WTC11 (cell line): ENCODE measurements around the gene NXN. TPM values are rescaled to one million over a fixed set of nuclear protein-coding genes. Genes with fewer than 3 reads are reported as not detected.

Source experiments
- ATAC-seq: fragments of 200-7000 bp; cut with Tn5 transposase; 2 replicates; pipeline ENCODE4 v1.10.0; 2021; ENCODE audit warnings: mild to moderate bottlenecking, moderate library complexity
- CTCF ChIA-PET: fragments of 300-600 bp; sonication (Branson Sonifier 250); formaldehyde crosslinking; loops from one replicate; lab custom pipeline; 2021; ENCODE audit warnings: antibody characterized with exemption; lab: Charles Lee
- POLR2A ChIA-PET: fragments of 350-600 bp; sonication (Branson Sonifier 250); formaldehyde crosslinking; loops from one replicate; lab custom pipeline; 2021; ENCODE audit warnings: antibody characterized with exemption; lab: Charles Lee
- DNase-seq: peaks from one replicate; pipeline ENCODE4 v3.0.0; 2021; ENCODE audit warnings: low spot score
- H3K27ac Mint-ChIP-seq: 2 replicates; pipeline ENCODE4 v1.8.0; 2021; ENCODE audit warnings: mixed read lengths
- H3K27me3 Mint-ChIP-seq: 2 replicates; pipeline ENCODE4 v1.8.0; 2021; ENCODE audit warnings: low read depth, mild to moderate bottlenecking, moderate library complexity, mixed read lengths
- H3K36me3 Mint-ChIP-seq: 2 replicates; pipeline ENCODE4 v1.8.0; 2021; ENCODE audit warnings: mixed read lengths
- H3K4me1 Mint-ChIP-seq: 2 replicates; pipeline ENCODE4 v1.8.0; 2022; ENCODE audit warnings: mixed read lengths
- H3K4me3 Mint-ChIP-seq: 2 replicates; pipeline ENCODE4 v1.8.0; 2021; ENCODE audit warnings: mild to moderate bottlenecking, moderate library complexity, mixed read lengths
- H3K9me3 Mint-ChIP-seq: 2 replicates; pipeline ENCODE4 v1.8.0; 2021; ENCODE audit warnings: mixed read lengths
- AFF4 ChIP-seq: sonication (generic); formaldehyde crosslinking; IDR thresholded peaks from 2 replicates; pipeline ENCODE4 v1.8.1; 2023; ENCODE audit warnings: mild to moderate bottlenecking, missing genetic modification reagents, borderline replicate concordance
- CTCF ChIP-seq: fragments of 200-600 bp; IDR thresholded peaks from 2 replicates; pipeline ENCODE4 v1.8.0; 2022; ENCODE audit warnings: antibody characterized with exemption
- E2F4 ChIP-seq: sonication (generic); formaldehyde crosslinking; IDR thresholded peaks from 2 replicates; pipeline ENCODE4 v1.8.1; 2022; ENCODE audit warnings: low read depth, mild to moderate bottlenecking, moderate library complexity, missing genetic modification reagents, borderline replicate concordance
- ETV6 ChIP-seq: sonication (generic); formaldehyde crosslinking; IDR thresholded peaks from 2 replicates; pipeline ENCODE4 v1.8.1; 2022; ENCODE audit warnings: mild to moderate bottlenecking, missing genetic modification reagents
- FOXK1 ChIP-seq: sonication (generic); formaldehyde crosslinking; IDR thresholded peaks from 2 replicates; pipeline ENCODE4 v1.8.0; 2022; ENCODE audit warnings: mild to moderate bottlenecking, moderate library complexity, missing genetic modification reagents
- MAX ChIP-seq: sonication (generic); formaldehyde crosslinking; IDR thresholded peaks from 2 replicates; pipeline ENCODE4 v1.8.0; 2022; ENCODE audit warnings: mild to moderate bottlenecking, missing genetic modification reagents
- MLX ChIP-seq: sonication (generic); formaldehyde crosslinking; IDR thresholded peaks from 2 replicates; pipeline ENCODE4 v1.8.1; 2023; ENCODE audit warnings: mild to moderate bottlenecking, missing genetic modification reagents, moderate library complexity
- NR2C2 ChIP-seq: sonication (generic); formaldehyde crosslinking; IDR thresholded peaks from 2 replicates; pipeline ENCODE4 v1.8.0; 2022; ENCODE audit warnings: mild to moderate bottlenecking, missing genetic modification reagents
- SMAD4 ChIP-seq: sonication (generic); formaldehyde crosslinking; IDR thresholded peaks from 2 replicates; pipeline ENCODE4 v1.8.0; 2022; ENCODE audit warnings: mild to moderate bottlenecking, missing genetic modification reagents
- SP1 ChIP-seq: sonication (generic); formaldehyde crosslinking; conservative IDR thresholded peaks from 2 replicates; pipeline ENCODE4 v1.8.1; 2022; ENCODE audit warnings: missing genetic modification reagents
- TEAD1 ChIP-seq: sonication (generic); formaldehyde crosslinking; IDR thresholded peaks from 2 replicates; pipeline ENCODE4 v1.8.0; 2022; ENCODE audit warnings: mild to moderate bottlenecking, missing genetic modification reagents
- TP53 ChIP-seq: sonication (generic); formaldehyde crosslinking; IDR thresholded peaks from 2 replicates; pipeline ENCODE4 v1.8.1; 2023; ENCODE audit warnings: mild to moderate bottlenecking, missing genetic modification reagents
- ZNF396 ChIP-seq: fragments of 250-450 bp; sonication (Bioruptor Pico); IDR thresholded peaks from 2 replicates; pipeline ENCODE4 v1.8.0; 2021; ENCODE audit warnings: mild to moderate bottlenecking, moderate library complexity, borderline replicate concordance
- total RNA-seq: library from RNA; stranded (reverse); gene quantifications from 3 replicates; pipeline ENCODE4 v1.2.3, GENCODE V29; 2021

NXN gene
- total RNA-seq, 1 experiment from 2014 or later = 96.8 TPM

- TF ChIP-seq E2F4 (CRISPR knock-in tag) = no peak
- no peak for TF ChIP-seq MLX
- TF ChIP-seq TEAD1 (CRISPR knock-in tag) = no peak
- TF ChIP-seq, all 79 proteins: peak for 0
Observed at GRCh38 chr17:880443-881269, 98.9 kb downstream of the NXN start (continued).

- H3K27me3 Mint-ChIP-seq = no peaks in the 10 kb centered on the region
- TF ChIP-seq ZNF396 (no peak), ETV6 (CRISPR knock-in tag) (peak; percentile 72), CTCF (peak; percentile 59), SP1 (CRISPR knock-in tag) (peak; percentile 54), MAX (CRISPR knock-in tag) (peak; percentile 23; the same call in 1 of the 2 replicates), AFF4 (0 out of 2 replicates have a peak, but pooled peaks have one; percentile 43), FOXK1 (0 out of 2 replicates have a peak, but pooled peaks have one; percentile 19), TEAD1 (CRISPR knock-in tag) (peak; percentile 46; the same call in 1 of the 2 replicates), NR2C2 (CRISPR knock-in tag) (no peak), SMAD4 (CRISPR knock-in tag) (no peak), TP53 (CRISPR knock-in tag) (no peak)
- no peaks in the 10 kb centered on the region for H3K36me3 Mint-ChIP-seq
- DNase-seq = peak; percentile 94
- ATAC-seq = peak; percentile 90
- no peaks in the 10 kb centered on the region for H3K9me3 Mint-ChIP-seq
- peak overlapping the region; percentile 97 for H3K27ac Mint-ChIP-seq
- CTCF ChIA-PET = interaction anchor here (0.6 to 3.9 kb wide), 50 partner anchors 9 to 231 kb away, joined by 3 to 102 read pairs (median 6); partner anchors contain the start of genes GEMIN4, GLOD4, MRM3 and NXN
- H3K4me1 Mint-ChIP-seq = peaks cover 66% of the 10 kb centered on the region
- H3K4me3 Mint-ChIP-seq = peak overlapping the region; percentile 21; the same call in 1 of the 2 replicates
- POLR2A ChIA-PET = interaction anchor here (0.6 to 1.3 kb wide), 5 partner anchors 26 to 100 kb away, joined by 3 to 9 read pairs (median 4); partner anchors contain the start of gene NXN
Observed at GRCh38 chr17:879546-880442, 99.8 kb downstream of the NXN start.
